Endothelial cell of umbilical vein (primary cell): ENCODE data around the gene HES1.

Experiments
- CTCF ChIP-seq, 2 donors: IDR thresholded peaks; 1 replicate in 1 of 2; 2 replicates in 1 of 2; pipeline ENCODE4 v1.5.1; 2011; ENCODE audit warnings: low read length in 2 of 2, mild to moderate bottlenecking in 2 of 2, moderate library complexity in 2 of 2, control low read depth in 1 of 2, inconsistent platforms in 1 of 2, low read depth in 1 of 2; ENCODE audit not compliant: insufficient read depth in 1 of 2; ENCODE audit errors: extremely low read depth in 1 of 2
- EZH2 ChIP-seq: IDR thresholded peaks from 2 replicates; pipeline ENCODE4 v1.6.1; 2012; ENCODE audit warnings: borderline replicate concordance, low read depth, mild to moderate bottlenecking, moderate library complexity, low read length, inconsistent platforms; ENCODE audit not compliant: severe bottlenecking
- FOS ChIP-seq: IDR thresholded peaks from 2 replicates; pipeline ENCODE4 v1.6.1; 2011; ENCODE audit warnings: mild to moderate bottlenecking, low read length, moderate library complexity, borderline replicate concordance; ENCODE audit not compliant: insufficient read depth
- JUN ChIP-seq: IDR thresholded peaks from 2 replicates; pipeline ENCODE4 v1.6.1; 2011; ENCODE audit warnings: borderline replicate concordance, low read depth; ENCODE audit not compliant: insufficient read length, insufficient read depth
- MAX ChIP-seq: IDR thresholded peaks from 2 replicates; pipeline ENCODE4 v1.6.1; 2011; ENCODE audit not compliant: insufficient read depth, insufficient read length
- MYC ChIP-seq: IDR thresholded peaks from one replicate; pipeline ENCODE4 v1.6.1; 2011; ENCODE audit warnings: mild to moderate bottlenecking, low read depth, low read length
- POLR2A ChIP-seq: IDR thresholded peaks from 2 replicates; pipeline ENCODE4 v1.6.1; 2012; ENCODE audit warnings: low read depth, mild to moderate bottlenecking, control low read depth, low read length
- POLR2AphosphoS5 ChIP-seq: IDR thresholded peaks from 2 replicates; pipeline ENCODE4 v1.6.1; 2012; ENCODE audit warnings: low read depth, mild to moderate bottlenecking, control low read depth, low read length, moderate library complexity; ENCODE audit not compliant: insufficient read depth

GRCh38 chr3:194168994-194169393 is 33.0 kb downstream of the HES1 start:
- TF ChIP-seq CTCF (IDR thresholded peaks at IDR 0.05; ENCODE audit: extremely low read depth in 1 of 2, insufficient read depth in 1 of 2, low read depth in 1 of 2, low read length in 2 of 2) = no peak
- no peak for TF ChIP-seq POLR2AphosphoS5
- TF ChIP-seq FOS = no peak
- TF ChIP-seq POLR2A = no peak
- no peak for TF ChIP-seq EZH2
- TF ChIP-seq JUN = no peak
- TF ChIP-seq MAX = no peak
- TF ChIP-seq MYC = no peak
